CD4-positive, alpha-beta T cell treated with Interleukin-1 beta for 1 hour (primary cell): ENCODE data around the gene FARS2.

ENCODE experiments used
- DNase-seq, 2 donors: peaks; one replicate each; pipeline ENCODE4 v3.0.0-alpha.2; 2020 to 2022

FARS2 gene

DNA sequence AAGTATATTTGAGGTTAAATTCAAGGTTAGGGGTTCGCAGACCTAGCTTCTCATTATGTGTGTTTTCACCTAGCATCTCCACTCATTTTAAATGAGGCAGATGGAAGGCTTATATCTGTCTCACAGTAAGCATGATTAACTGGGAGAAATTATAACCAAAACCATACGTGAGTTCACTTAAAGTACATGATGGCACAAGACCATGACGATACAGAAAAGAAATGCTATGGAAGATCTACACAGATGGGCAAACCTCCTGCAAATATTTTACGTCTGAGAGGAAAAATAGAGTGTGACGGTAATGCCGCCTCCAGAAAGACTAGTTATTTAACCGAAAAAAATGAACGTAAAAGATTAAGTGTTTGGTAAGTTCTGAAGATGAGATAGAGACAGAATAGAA lies 337.8 kb downstream of the FARS2 start:
- no peak for DNase-seq

DNA sequence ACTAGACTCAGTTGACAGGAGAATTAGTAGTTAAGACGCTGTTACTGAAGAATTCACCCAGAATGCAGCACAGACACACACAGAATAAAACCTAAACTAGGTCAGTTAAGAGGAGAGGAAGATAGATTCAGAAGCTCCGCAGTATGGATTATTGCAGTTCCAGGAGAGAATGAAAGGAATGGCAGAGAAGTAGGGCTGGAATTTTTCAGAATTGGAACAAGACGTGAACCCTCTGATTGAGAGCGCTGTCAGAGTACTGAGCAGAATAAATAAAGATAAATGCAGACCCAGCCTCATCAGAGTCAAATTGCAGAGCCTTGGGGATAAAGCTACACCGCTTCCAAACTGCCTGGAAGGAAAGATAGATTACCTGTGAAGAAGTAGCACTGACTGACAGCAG lies 344.6 kb downstream of the FARS2 start:
- DNase-seq = no peak

DNA sequence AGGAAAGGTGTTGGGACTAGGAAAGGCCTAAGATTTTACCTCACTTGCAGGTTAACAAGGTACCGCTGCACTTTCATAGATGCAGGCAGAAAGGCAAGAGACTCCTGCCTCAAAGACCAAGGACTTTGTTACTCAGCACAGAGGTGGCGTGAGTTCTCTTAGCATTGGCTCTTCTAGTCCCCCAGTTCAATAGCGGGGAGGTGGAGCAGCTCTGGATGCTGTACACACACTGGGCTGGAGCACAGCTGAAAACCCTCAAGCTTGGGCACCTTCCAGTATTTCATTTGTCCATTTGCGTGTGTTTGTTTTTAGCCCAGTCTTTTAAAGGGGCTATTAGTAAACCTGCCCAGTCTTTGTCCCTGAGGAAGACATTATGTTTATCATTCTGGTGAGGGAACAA lies 345.2 kb downstream of the FARS2 start:
- DNase-seq = no peak

DNA sequence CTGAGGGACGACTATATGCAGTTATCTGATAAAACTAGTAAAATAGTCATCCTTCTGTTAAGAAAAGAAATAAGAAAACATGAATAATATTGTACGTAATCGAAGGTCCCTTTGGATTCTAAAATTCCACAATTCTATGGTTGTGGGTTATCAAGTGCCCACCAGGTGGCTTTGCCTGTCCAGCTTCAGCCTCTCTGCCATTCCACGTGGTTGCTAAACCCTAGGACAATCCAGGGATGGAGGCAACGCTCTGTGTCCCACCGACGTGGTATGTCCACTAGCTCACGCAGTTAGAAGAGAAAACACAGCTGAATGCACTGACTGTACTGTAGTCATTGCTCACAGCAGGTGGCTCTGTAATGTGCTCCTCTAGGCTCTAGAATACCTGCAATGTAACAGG lies 349.3 kb downstream of the FARS2 start:
- DNase-seq = no peak

DNA sequence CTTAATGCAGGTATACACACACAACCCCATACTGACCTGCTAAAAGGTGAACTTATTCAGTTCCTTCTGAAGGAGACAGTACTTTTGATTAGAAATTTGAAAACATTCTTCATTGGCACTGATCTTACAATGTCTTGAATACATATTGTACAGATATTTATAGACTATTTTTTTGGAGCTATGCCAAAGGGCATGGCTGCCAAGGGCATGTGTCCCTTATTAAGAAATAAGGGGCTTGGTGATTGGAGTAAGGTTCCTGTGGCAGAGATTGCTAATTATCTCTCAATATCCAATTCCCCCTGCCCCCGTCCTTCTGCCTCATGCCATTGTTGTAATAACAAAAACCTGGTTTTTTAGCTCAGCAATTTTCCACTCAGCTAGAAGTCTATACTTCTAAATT lies 355.9 kb downstream of the FARS2 start:
- no peak for DNase-seq

DNA sequence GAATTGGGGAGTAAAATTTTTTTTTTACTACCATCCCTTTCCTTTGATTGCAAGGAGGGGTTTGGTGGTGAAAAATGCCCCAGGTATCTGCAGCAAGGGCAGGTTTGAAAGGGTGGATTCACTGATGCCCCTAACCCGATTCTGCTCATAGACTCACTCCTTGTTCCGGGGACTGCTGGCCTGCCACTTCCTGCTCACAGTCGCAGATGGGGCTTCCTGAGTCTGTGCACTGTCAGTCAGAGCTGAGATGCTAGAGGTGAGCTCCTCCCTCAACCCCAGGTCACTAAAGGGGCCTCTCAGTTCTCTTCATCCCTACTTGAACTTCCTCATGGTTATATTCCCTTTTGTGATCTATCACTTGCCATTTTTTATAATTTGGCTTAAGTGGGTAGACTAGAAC lies 357.9 kb downstream of the FARS2 start:
- peak; percentile 36 to 52 for DNase-seq

DNA sequence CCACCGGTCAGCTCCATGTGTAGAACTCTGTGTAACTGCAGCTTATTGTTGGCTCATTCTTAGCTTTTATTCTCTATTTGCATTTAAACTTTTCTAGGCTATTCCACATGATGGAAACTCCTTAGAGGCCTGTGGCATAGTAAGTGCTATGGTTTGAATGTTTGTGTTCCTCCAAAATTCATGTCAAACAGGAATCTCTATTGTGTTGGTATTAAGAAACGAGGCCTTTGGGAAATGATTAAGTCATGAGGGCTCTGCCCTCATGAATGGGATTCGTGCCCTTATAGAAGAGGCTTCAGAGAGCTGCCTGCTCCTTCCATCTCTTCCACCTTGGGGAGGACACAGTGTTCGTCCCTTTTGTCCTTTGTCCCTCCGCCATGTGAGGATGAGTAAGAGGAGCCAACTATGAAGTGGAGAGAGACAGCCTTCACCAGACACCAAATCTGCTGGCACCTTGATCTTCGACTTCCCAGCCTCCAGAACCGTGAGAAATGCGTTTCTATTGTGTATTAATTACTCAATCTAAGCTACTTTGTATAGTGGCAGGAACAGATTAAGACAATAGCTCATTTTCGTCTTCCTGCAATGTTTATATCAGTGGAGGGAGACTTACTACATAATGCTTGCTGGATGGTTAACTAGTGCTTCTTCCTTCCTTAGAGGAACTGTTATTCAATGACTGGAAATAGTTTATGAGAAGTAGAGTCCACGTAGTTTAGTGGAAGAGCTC lies 361.1 kb downstream of the FARS2 start:
- no peak for DNase-seq

DNA sequence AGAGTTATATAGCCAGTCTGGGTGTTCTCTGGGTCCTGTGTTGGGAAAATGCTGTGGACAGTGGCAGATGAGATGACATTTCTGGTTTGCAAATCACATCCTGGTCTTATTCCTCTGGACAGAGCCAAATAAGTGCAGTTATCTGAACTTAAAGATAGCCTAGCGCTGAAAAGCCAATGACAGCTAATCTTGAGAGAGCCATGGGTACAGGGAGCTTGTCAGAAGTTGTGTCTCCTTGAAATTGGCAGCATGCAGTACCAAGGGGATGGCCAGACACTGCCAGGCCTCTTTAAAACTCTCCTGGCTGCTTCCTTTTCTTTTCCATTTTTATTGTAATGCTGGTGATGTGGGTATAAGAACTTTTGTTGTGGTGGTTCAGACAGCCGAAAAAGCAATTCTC lies 362.5 kb downstream of the FARS2 start:
- DNase-seq = no peak

DNA sequence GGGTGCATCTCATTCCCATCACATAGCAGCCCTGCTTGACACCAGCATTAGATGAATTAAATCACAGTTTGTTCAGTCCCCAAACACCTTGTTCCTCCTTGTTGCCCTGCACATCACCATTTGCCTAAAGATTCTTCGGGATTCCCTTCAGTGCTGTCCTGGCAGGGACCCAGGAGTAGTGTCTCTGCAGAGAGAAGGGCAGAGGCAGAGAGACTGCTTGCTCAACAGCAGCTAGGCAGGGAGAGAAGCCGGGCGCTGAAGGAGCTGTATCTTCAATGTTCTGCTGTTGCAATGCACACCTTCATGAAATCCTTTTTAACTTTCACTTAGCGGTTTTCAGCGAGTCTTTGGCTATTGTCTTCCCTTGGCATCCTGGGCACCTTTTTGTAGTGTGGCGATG lies 362.9 kb downstream of the FARS2 start:
- no peak for DNase-seq

DNA sequence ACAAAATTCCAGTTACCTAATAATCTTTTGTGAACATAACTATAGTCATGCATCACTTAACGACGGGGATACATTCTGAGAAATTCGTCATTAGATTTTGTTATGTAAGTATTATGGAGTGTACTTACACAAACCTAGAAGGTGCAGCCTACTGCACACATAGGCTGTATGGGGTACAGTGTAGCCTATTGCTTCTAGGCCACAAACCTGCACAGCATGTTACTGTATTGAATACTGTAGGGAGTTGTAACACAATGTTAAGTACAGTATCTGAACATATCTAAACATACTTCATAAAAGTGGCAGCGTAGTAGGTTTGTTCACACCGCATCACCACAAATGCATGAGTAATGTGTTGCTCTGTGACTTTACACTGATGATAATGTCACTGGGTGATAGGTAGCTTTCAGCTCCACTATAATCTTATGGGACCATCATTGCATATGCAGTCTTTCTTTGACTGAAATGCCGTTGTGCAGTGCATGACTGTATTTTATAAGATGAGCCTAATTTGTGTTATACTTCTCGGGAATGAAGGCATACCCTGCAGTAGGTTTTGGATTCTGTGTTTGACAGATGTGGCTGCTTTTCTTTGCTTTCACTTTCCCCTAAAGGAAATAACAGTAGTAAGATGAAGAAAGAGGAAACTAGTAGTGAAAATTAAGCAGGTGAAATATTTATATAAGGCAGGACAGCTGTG lies 365.6 kb downstream of the FARS2 start:
- DNase-seq = peak in 1 of 2 donors; percentile 11

DNA sequence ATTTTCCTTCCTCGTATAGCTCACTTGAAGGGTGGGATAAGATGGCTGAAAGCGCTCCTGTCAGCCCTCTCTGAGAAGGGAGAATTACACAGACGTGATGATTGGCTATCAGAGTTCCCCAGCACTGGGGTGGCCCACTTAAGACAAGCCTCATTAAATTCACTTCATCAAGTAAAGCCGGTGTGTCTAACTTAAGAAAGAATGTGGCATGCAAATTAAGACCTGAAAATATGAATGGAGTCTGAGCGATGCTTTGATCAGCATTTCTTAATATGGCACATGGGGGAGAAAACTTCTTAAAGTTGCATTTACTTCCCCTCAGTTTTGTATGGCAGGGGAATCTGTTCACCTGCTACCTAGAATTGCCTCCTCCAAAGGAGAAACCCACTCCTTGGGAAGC lies 369.3 kb downstream of the FARS2 start:
- no peak for DNase-seq

DNA sequence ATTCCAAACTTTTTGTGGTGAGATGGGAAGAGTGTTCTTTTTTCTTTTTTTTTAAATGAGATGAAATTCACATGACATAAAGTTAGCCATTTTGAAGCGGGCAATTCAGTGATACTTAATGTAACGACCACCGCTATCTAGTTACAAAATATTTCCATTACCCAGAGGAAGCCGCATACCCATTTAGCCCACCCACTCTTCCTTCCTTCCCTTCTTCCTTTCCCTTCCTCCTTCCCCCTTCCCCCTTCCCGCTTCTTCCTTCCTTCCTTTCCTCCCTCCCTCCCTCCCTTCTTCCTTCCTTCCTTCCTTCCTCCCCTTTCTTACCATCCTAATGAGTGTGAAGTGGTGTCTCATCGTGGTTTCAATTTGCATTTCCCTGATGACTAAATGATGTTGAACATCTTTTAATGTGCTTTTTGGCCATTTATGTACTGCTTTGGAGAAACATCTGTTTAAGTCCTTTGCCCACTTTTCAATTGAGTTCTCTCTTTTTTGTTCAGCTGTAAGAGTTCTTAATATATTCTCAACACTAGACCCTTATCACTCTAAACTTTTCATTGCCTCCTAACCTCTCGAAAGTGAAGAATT lies 371.1 kb downstream of the FARS2 start:
- no peak for DNase-seq

DNA sequence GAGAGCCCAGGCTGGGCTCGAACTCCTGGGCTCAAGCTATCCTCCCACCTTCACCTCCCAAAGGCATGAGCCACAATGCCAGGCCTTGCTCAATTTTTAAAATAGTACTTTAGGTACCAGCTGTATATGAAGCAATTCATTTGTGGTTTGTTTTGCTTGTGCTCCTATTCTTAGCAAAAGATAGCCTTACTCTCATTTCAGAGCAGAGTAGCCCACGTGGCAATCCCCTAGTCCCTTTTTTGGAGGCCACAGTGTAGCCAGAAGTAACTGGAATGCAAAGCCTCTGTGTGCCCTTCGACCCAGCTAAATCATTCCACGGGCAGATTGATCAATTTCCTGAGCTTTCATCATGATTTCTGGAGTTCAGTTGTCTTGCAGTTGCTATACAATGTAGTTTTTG lies 373.2 kb downstream of the FARS2 start:
- no peak for DNase-seq

DNA sequence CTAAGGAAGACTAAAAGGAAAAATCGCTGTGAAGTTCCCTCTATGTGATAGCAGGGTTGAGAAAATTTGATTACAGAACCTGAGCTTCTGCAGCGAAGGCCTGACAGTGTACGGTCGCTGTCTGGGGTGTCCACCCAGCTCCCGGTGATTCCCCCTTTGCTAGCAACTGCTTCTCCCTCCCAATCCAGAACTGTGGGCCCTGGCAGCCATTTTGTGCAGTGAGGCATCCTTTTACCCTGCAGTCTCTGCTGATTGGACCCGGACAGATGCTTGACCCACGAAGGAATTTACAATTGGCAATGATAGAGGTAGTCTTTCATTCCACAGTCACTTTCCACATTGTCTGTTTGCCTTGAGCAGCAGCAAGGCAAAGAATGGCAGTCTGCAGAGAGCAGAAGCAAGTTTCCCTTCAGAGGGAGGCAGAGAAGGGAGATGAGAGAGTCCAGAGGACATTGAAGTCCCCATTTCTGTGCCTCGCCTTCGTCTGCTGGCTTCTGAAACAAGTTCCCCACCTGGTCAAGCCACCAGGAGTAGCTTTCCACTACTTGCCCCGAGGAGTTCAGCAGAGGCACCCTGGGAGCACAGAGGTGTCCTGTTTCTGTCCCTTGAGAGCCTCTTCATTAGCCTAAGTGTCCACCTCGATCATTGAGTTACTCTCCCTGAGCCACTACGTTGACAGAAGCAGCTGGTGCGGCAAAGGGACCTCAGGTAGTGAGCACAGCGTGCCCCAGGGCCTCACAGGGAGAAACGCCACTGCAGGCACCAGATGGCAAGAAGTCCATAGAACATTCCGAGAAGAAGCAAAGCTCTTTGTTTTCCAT lies 375.1 kb downstream of the FARS2 start:
- no peak for DNase-seq

DNA sequence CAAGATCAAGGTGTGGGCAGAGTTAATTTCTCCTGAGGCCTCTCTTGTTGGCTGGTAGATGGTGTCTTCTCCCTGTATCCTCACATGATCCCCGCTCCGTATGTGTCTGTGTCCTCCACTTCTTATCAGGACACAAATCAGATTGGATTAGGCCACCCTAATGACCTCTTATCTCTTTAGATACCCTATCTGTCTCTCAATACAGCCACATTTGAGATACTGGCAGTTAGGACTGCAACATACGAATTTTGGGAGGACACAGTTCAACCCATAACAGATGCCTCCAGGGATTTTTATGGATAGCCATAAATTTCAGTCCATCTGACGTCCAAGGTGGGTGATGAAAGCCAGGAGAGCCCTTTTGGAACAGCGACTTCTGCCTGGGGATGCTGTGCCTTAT lies 376.4 kb downstream of the FARS2 start:
- no peak for DNase-seq

DNA sequence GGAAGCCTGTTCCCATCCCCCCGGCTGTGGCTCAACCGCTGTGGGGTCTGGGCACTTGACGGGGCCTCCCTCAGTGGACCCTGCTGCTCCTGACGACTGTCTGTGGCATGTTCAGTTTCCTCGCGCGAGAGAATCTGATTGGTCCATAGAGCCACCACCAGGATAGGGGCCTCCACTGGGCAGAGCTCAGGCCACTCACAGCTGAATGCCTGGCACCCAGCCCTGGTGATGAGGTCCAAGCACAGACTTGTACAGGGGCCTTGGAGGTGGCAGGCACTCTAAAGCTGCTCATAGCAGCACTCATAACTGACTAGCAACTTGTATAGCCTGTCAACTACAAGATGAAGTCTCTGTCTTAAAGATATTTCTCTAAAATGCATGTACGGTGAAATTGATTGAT lies 377.4 kb downstream of the FARS2 start:
- DNase-seq = no peak

DNA sequence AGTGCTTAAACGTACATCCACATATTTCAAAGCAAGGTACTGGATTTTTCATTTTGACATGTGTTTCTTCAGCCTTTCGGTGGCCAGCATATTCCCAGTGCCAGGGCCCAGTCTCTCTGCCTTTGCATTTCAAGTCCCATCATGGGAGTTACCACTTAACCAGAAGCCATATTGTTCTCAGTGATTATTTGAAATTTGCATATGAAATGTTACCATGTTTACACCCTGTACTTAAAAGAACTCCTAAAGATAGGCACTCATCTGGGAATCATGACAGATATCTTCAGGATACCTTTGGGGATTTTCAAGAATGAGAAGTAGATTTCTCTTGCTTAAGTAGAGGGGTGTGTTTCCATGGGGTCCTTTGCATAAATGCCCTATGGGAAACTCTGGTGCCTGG lies 377.9 kb downstream of the FARS2 start:
- no peak for DNase-seq

DNA sequence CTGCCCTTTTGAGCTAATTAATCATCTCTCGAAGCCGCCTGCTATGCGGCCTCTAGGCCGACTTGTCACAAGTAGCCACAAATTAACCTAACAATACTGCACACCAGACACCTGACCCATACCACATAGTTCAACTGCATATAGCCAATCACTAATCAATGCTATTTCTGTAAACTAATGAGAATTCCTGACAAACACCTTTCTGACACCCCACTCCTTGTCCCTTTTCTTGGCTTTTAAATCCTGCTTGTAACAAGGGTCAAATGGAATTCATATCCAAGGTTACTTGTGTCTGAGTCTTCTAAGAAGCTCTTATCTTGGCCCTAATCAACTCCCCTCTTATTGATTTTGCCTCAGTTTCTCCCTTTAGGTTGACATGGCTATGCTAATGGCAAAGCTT lies 379.3 kb downstream of the FARS2 start:
- no peak for DNase-seq

DNA sequence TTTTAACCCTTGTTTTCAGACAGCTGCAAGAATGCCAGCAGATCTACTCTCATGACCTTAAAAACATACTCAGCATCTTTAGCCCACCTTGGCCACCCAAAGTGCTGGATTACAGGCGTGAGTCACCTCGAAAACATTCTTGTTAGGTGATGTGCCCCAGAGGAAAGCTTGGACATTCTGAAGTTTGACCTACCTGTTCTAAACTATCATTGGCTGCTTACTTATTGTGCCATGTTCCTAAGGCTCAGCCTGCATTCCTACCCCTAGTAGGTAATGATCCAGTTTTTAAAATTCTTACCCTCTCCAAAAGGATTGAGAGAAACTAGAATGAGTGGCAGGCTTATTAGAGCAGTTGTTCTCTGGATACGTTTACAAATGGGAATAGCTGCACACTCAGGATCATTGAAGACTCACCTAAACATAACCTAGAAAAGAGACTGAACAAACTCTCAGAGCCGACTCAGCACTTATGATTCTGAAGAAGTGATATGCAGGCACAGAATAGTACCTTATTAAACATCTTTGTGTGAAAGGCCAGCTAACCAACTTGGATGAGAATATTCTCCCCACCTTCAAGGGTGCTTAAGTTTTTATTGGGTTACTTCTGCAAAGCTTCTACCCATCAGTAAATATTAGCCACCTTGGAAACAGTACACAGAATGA lies 383.3 kb downstream of the FARS2 start:
- no peak for DNase-seq

DNA sequence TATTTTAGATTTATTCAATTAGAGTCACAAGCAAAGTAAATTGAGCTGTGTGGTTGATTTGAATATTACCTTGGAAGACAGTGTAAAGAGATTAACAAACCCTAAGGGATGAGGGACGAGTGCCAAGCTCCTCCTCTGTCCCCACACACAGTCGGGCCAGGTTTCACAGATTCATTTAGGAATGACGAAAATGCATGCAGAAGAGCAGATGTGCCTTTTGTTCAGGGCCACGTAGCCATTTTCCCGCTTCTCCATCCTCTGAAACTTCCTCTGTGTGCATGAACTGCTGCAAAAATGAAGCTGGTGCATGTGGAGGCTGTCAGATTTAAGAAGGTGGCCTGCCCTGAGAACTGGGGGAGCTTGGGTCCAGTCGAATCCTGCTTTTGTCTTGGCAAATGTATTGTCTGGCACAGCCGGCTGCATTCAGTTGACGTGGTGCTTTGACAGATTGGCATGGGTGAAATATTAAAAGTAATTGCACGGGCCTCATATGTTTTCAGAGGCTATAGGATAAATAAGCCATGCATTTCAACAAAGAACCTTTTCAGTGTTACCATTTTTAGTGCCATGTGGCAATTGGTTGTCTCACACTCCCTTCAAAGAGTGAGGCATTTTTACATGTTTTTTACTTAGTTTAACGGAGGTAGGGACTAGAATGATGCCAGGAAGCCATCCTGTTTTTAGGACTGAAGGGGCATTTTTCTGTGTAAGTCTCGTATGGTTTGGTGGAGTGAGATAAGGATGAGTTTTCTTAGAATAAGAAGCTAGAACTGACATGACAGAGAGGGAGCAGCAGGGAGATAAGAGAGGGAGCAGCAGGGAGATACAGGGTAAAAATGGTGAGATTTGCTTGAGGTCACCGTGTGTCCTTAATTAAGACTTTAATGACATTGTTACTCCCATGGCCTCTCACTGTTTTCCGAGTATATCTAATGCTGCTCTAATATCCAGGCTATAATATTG lies 384.3 kb downstream of the FARS2 start:
- DNase-seq = no peak

DNA sequence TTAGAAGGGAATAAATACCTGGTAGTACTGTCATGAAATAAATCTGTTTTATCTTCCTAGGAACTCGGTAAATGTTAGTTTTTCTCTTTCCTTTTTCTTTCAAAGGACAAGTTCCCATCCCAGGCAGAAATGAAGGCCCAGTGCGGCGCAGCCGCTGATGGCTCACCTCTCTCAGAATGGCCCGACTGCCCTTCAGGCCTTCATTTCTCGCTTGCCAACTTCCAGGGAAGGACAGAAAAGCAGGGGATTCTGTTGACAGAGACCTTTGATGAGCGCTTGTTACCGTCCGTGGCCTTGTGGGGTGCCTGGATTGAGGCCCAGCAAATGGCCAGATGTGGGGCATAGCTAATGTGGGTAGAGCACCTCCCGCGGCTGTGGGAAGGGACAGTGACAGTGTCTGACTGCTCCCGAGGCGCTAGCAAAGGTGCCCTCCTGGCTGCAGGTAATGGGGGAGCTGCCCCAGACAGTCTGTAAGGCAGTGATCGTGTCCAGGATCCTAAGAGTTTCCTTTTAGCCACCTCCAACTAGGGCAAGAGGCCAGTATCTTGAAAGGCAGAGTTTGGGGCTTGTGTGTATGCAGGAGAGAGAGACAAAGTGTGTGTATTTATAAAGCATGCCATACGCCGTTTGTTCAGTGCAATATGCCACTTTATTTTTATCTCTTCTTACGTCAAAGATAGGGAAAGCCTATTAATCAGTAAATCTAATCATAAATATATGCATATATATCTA lies 391.3 kb downstream of the FARS2 start:
- DNase-seq = no peak
